Stimulated activated CD8-positive, alpha-beta memory T cell treated with anti-CD3 and anti-CD28 coated beads, Interleukin-7, amount 100 ng/mL, for 1 hour (primary cell): ENCODE data around the gene GHRL.

ENCODE experiments used
- DNase-seq, 2 donors: peaks; one replicate each; pipeline ENCODE4 v3.0.0-alpha.2; 2020; ENCODE audit warnings: low read depth in 2 of 2

GHRL gene

GRCh38 chr3:10327592-10327991 is 34.8 kb upstream of the GHRL start:
- no peak for DNase-seq

GRCh38 chr3:10322352-10322710 is 29.6 kb upstream of the GHRL start:
- DNase-seq = no peak

GRCh38 chr3:10321630-10322351 is 29.0 kb upstream of the GHRL start:
- DNase-seq = no peak

DNA sequence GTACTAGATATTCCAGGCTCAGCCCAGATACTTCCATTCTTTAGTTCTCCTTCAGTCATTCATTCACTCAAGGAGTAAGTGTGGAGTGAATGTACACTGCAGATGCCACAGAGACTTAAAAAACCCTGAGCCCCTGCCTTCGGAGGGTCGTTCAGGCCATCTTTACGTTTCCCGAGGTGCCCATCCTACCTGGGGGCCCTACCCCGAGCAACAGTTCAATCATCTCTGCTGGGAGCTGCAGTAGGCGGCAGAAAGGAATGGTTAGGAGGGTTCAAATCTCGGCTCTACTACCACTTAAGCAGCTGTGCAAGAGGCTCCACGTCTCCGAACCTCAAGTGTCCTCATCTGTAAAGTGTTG is 27.6 kb upstream of the GHRL start:
- DNase-seq = no peak

GRCh38 chr3:10319804-10320203 is 27.1 kb upstream of the GHRL start:
- no peak for DNase-seq

GRCh38 chr3:10319251-10319650 is 26.5 kb upstream of the GHRL start:
- no peak for DNase-seq

DNA sequence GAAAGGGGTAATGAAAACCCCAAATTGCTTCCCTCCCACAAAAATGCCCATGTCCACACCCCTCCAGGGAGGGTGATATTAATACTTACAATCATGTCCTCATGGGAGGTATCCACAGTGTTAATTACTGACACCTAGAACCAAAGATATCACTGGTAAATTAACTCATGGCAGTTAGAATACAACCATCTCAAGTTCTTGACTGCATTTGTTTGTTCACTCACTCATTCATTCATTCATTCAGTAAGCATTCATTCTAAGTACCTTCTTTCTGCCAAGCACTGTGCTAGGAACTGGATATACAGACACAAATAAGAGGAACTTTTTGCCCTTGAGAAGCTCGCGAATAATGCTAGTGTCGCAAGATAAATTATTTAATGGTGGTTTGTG is 25.2 kb upstream of the GHRL start:
- DNase-seq = no peak

- DNase-seq = no peak
Observed at GRCh38 chr3:10317311-10317960, 24.7 kb upstream of the GHRL start.

DNA sequence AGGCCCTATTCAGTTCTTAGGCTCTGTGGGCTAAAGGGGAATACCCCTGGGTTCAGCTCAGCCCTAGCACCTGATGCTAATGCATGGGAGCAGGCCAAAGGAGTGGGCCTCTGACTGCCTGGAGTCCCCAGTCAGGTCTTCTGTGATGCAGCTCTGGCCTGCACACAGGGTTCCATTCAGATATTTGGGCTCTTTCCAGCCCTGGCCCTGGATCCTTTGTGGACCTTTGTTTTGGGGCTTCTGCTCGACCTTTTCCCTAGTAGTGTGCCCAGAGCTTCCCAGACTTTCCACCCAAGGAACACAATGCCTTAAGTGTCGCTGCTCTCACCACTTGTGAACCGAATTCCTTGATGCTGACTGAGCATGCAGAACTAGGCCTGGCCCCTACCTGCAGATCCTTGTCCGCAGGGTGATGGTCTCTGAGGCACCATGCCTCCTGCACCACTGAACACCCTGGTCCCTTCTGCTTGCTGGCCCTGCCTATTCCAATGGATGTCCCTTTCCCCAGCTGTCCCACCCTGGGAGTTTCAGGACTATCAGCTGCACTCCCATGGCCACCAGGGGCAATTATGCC is 23.1 kb upstream of the GHRL start:
- DNase-seq = no peak

GRCh38 chr3:10315101-10315500 is 22.4 kb upstream of the GHRL start:
- DNase-seq = no peak

GRCh38 chr3:10312861-10313260 is 20.1 kb upstream of the GHRL start:
- no peak for DNase-seq

DNA sequence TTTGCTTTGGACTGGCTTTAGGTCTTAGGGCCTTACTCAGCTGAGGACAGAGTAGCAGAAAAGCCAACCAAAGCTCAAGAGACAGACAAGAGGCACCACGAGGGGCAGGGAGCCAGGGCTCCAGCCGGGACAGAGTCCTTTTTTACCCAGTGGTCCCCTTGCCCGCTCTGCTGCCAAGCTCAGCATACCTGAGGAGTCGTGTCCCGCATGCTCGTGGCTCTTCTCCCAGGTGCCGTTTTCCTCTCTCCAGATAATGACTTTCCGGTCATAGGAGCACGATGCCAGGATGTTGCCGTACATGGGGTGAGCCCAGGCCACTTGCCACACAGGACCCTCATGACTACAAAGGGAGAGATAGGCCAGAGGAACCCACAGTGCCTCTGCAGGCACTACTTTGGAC is 19.6 kb upstream of the GHRL start:
- DNase-seq = no peak

DNA sequence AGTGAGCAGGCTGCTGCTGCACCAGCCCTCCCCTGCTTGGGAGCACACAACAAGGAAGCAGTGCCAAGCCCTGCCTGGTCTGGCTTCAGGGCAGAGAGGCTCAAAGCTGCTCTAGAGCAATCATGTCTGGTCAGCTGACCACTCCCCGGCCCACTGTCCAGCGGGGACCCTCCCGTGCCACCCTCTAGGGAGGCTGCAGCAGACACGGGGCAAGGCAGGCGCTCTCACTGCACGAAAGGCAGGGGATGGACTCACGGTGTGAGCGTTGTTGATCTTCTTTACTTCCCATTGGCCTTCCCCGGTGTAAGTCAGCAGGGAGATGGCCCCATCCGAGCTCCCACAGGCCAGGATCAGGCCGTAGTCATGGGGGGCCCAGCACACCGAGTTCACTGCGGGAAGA is 19.0 kb upstream of the GHRL start:
- no peak for DNase-seq

DNA sequence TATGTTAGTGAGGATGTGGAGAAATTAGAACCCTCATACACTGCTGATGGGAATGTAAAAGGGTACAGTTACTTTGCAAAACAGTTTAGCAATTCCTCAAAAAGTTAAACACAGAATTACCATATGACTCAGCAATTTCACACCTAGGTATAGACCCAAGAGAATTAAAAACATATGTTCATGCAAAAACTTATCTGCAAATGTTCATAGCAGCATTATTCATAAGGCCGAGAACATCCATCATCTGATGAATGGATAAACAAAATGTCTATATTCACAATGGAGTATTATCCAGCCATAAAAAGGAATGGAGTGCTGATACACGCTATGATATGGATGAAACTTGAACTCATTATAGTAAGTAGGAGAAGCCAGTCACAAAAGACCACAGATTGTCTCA is 17.8 kb upstream of the GHRL start:
- no peak for DNase-seq

GRCh38 chr3:10309736-10310135 is 17.0 kb upstream of the GHRL start:
- no peak for DNase-seq

GRCh38 chr3:10308678-10309077 is 15.9 kb upstream of the GHRL start:
- DNase-seq = no peak

GRCh38 chr3:10306156-10306555 is 13.4 kb upstream of the GHRL start:
- no peak for DNase-seq

DNA sequence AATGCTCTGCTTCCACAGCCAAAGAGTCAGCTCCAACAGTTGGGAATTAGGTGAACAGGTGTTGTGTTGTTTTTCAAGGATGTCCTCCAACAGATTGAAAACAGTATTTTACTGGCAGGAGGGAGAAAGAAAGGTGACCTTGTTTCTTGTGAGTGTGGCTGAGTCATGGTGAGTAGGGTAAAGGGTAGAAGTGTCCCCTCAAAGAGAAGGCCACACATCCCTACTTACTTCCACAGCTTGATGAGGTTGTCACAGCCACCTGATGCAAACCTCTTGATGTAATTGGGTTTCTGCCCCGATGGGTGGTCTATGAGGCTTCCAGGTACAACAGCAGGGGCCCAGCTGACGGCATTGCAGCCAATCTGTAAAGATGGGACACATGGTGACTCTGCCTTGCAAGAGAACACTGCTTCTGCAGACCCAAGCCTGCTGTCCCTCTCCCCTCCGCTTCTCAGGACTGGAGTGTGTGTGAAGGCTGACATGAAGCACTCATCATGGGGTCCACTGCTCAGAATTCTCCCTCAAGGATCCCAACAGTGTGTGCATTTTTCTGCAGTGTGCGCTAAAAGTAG is 12.7 kb upstream of the GHRL start:
- DNase-seq = no peak

DNA sequence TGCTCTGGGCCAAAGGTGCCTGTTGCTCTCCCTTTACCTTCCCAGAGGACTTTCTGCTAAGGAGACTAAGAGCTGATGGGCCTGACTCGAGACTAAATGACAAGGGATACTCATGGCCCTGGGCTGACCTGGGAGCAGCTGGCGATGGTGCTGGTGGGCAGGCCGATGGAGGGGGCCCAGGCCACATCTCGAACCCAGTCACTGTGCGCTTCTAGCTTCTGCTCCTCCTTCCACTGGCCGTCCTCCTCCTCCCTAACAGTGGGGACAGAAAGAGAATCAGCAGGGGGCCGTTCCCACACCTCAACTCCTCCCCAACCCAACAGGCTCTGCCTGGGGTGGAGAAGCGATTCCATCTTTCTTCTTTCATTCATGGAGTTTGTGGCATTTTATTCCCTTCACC is 12.2 kb upstream of the GHRL start:
- no peak for DNase-seq

- DNase-seq = no peak
Observed at GRCh38 chr3:10303785-10304184, 11.0 kb upstream of the GHRL start.

DNA sequence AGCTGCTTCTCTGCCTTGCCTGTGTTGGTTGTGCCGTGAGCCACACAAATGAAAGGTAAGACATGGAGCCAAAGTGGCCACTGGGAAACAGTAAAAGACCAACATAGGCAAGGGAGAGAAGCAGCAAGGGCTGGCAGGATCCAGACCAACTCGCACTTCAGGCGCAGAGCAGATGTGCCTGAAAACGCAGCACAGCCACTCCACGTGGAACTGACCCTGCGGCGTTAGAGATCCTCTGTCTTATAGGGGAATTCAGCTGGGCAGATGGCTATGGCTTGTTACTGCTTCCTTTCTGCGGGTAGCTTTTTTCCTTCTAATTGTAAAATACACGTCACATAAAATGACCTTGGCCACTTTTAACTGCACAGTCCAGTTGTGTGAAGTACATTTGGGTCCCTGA is 10.4 kb upstream of the GHRL start:
- DNase-seq = no peak

DNA sequence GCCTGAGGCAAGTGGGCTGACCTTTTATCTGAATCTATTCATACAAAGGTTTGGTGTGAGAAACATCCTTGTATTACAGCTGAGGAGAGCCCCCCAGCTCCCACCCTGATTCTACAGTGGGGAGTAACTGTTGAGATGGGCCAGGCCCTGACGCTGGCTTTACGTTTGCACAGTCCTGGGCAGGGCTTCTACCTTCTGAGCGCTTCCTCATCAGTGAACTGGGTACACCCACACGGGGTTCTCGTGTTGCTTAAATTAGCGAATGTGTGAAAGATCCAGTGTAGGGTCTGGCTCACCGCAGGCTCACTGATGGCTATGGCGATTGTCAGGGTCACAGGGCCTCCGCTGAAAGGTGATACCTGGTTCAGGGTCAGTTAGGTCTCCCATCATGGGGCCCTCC is 7.3 kb upstream of the GHRL start:
- no peak for DNase-seq

- no peak for DNase-seq
Observed at GRCh38 chr3:10299679-10300078, 6.9 kb upstream of the GHRL start.
